CD14-positive monocyte (primary cell): Measurements from ENCODE around the gene OR2T11. TPM values are rescaled to one million over a fixed set of nuclear protein-coding genes. Genes with fewer than 3 reads are reported as not detected.

Experiments
- DNase-seq, 3 donors: peaks; one replicate each; pipeline ENCODE4 v3.0.0-alpha.2; 2011 to 2022
- H2AFZ ChIP-seq: 2 replicates; pipeline ENCODE4 v1.6.0; 2012; ENCODE audit warnings: mild to moderate bottlenecking, low read depth, low read length, inconsistent platforms; ENCODE audit not compliant: insufficient read depth, poor library complexity, severe bottlenecking
- H3K27ac ChIP-seq, 2 donors: 1 replicate in 1 of 2; 2 replicates in 1 of 2; pipeline ENCODE4 v1.5.1; 2012 to 2013; ENCODE audit warnings: low read length in 2 of 2, control low read depth in 1 of 2, inconsistent platforms in 1 of 2, low read depth in 1 of 2, mild to moderate bottlenecking in 1 of 2
- H3K27me3 ChIP-seq, 2 donors: one replicate each; pipeline versions ENCODE4 v1.6.0 to v1.6.1; 2011 to 2013; ENCODE audit warnings: low read length in 2 of 2; ENCODE audit not compliant: control insufficient read depth in 2 of 2, insufficient read depth in 2 of 2
- H3K36me3 ChIP-seq, 2 donors: replicated peaks in 1 of 2; 1 replicate in 1 of 2; 2 replicates in 1 of 2; pipeline versions ENCODE4 v1.5.1 to v1.6.1; 2012 to 2013; ENCODE audit warnings: low read length in 2 of 2, control low read depth in 1 of 2, inconsistent platforms in 1 of 2, mild to moderate bottlenecking in 1 of 2; ENCODE audit not compliant: insufficient read depth in 2 of 2, control insufficient read depth in 1 of 2
- H3K4me1 ChIP-seq, 2 donors: 1 replicate in 1 of 2; 2 replicates in 1 of 2; pipeline versions ENCODE4 v1.5.1 to v1.6.1; 2012 to 2013; ENCODE audit warnings: low read length in 2 of 2, control low read depth in 1 of 2, inconsistent platforms in 1 of 2, mild to moderate bottlenecking in 1 of 2, moderate library complexity in 1 of 2; ENCODE audit not compliant: insufficient read depth in 2 of 2, control insufficient read depth in 1 of 2
- H3K4me2 ChIP-seq: replicated peaks from 2 replicates; pipeline ENCODE3; 2012; ENCODE audit warnings: low read length, moderate library complexity, mild to moderate bottlenecking; ENCODE audit not compliant: poor library complexity, severe bottlenecking; ENCODE audit errors: extremely low read depth
- H3K4me3 ChIP-seq, 3 experiments: fragments of 200-600 bp in 1 of 3; sonication (generic) in 1 of 3; replicated peaks in 1 of 3; 1 replicate in 2 of 3; 2 replicates in 1 of 3; pipeline ENCODE4 v1.5.1; 2011 to 2013; ENCODE audit warnings: low read length in 3 of 3, mild to moderate bottlenecking in 3 of 3, control low read depth in 2 of 3, low read depth in 2 of 3, inconsistent platforms in 1 of 3, moderate library complexity in 1 of 3
- H3K79me2 ChIP-seq: 2 replicates; pipeline ENCODE4 v1.6.0; 2012; ENCODE audit warnings: mild to moderate bottlenecking, control low read depth, inconsistent platforms, low read length, moderate library complexity; ENCODE audit not compliant: insufficient read depth
- H3K9ac ChIP-seq: 2 replicates; pipeline ENCODE4 v1.6.0; 2017; ENCODE audit warnings: low read length, mild to moderate bottlenecking; ENCODE audit not compliant: insufficient read depth, poor library complexity, severe bottlenecking
- H3K9me3 ChIP-seq, 2 donors: replicated peaks in 1 of 2; 1 replicate in 1 of 2; 2 replicates in 1 of 2; pipeline versions ENCODE4 v1.5.1 to v1.6.1; 2012 to 2013; ENCODE audit warnings: low read length in 2 of 2, control low read depth in 1 of 2; ENCODE audit not compliant: control insufficient read depth in 1 of 2, insufficient read depth in 1 of 2
- H4K20me1 ChIP-seq: 2 replicates; pipeline ENCODE4 v1.6.0; 2012; ENCODE audit warnings: mild to moderate bottlenecking, low read length, control low read depth, moderate library complexity; ENCODE audit not compliant: insufficient read depth
- H3K27ac Mint-ChIP-seq, 7 donors: one replicate each; pipeline ENCODE4 v1.8.0; 2020; ENCODE audit warnings: mild to moderate bottlenecking in 7 of 7, mixed read lengths in 7 of 7, moderate library complexity in 6 of 7, inconsistent platforms in 2 of 7
- H3K27me3 Mint-ChIP-seq, 3 donors: one replicate each; pipeline ENCODE4 v1.8.0; 2021 to 2022; ENCODE audit warnings: low read depth in 3 of 3, mild to moderate bottlenecking in 3 of 3, mixed read lengths in 3 of 3, moderate library complexity in 3 of 3, inconsistent platforms in 1 of 3
- H3K36me3 Mint-ChIP-seq, 2 donors: one replicate each; pipeline ENCODE4 v1.8.0; 2020; ENCODE audit warnings: mixed read lengths in 2 of 2, inconsistent platforms in 1 of 2, mild to moderate bottlenecking in 1 of 2
- H3K4me1 Mint-ChIP-seq: one replicate; pipeline ENCODE4 v1.8.0; 2020; ENCODE audit warnings: mild to moderate bottlenecking, mixed read lengths
- H3K4me3 Mint-ChIP-seq, 2 donors: one replicate each; pipeline ENCODE4 v1.8.0; 2020; ENCODE audit warnings: mild to moderate bottlenecking in 2 of 2, mixed read lengths in 2 of 2, moderate library complexity in 1 of 2
- H3K9me3 Mint-ChIP-seq, 7 donors: one replicate each; pipeline ENCODE4 v1.8.0; 2020 to 2022; ENCODE audit warnings: mixed read lengths in 7 of 7, mild to moderate bottlenecking in 6 of 7, moderate library complexity in 6 of 7, inconsistent platforms in 2 of 7
- WGBS: methylation state at CpG from one replicate; pipeline ENCODE4 v1.1.5; 2013; ENCODE audit warnings: missing lambda C conversion rate; ENCODE audit not compliant: insufficient coverage; 5-methylcytosine and 5-hydroxymethylcytosine counted together
- intact Hi-C, 2 donors: fragments of 100-400 bp; cut with micrococcal nuclease; formaldehyde crosslinking; loops; one replicate each; pipeline versions ENCODE4 v1.15.0 to v1.15.1; 2023
- polyA plus RNA-seq, 3 donors: library from polyadenylated mRNA; depleted of rRNA in 1 of 3; unstranded in 2 of 3; stranded (reverse) in 1 of 3; fragments of 300-500 nt in 2 of 3; fragments of >200 nt in 1 of 3; fragmentation: Illumina TruSeq in 2 of 3; gene quantifications; 1 replicate in 2 of 3; 2 replicates in 1 of 3; pipeline ENCODE4 v1.2.3, GENCODE V29; 2012 to 2021
- TF ChIP-seq, protein P1 (sequence below): fragments of 200-600 bp; IDR thresholded peaks from one replicate; pipeline ENCODE4 v1.8.0; 2022; ENCODE audit warnings: antibody characterized with exemption, mild to moderate bottlenecking

The OR2T11 gene
- polyA plus RNA-seq, 3 donors, result not detected

GRCh38 chr1:248618119-248618518 lies 16.8 kb downstream of the OR2T11 start:
- Mint-ChIP-seq H3K4me1 (no peaks in the 10 kb centered on the region), H3K27ac (no peak overlapping the region)

GRCh38 chr1:248613742-248614141 lies 21.1 kb downstream of the OR2T11 start:
- Histone ChIP-seq H3K27me3 (no peaks in the 10 kb centered on the region), H3K4me2 (no peak overlapping the region), H4K20me1 (no peaks in the 10 kb centered on the region), H3K4me1 (no peaks in the 10 kb centered on the region), H3K79me2 (no peaks in the 10 kb centered on the region), H3K9ac (no peak overlapping the region), H3K36me3 (no peaks in the 10 kb centered on the region), H2AFZ (no peak overlapping the region), H3K4me3 (no peak overlapping the region), H3K9me3 (no peaks in the 10 kb centered on the region), H3K27ac (no peak overlapping the region)
- no peak overlapping the region for H3K27ac Mint-ChIP-seq
- TF ChIP-seq, protein P1, sequence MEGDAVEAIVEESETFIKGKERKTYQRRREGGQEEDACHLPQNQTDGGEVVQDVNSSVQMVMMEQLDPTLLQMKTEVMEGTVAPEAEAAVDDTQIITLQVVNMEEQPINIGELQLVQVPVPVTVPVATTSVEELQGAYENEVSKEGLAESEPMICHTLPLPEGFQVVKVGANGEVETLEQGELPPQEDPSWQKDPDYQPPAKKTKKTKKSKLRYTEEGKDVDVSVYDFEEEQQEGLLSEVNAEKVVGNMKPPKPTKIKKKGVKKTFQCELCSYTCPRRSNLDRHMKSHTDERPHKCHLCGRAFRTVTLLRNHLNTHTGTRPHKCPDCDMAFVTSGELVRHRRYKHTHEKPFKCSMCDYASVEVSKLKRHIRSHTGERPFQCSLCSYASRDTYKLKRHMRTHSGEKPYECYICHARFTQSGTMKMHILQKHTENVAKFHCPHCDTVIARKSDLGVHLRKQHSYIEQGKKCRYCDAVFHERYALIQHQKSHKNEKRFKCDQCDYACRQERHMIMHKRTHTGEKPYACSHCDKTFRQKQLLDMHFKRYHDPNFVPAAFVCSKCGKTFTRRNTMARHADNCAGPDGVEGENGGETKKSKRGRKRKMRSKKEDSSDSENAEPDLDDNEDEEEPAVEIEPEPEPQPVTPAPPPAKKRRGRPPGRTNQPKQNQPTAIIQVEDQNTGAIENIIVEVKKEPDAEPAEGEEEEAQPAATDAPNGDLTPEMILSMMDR, result no peak
- H3K9me3 Mint-ChIP-seq, result no peaks in the 10 kb centered on the region
- H3K4me3 Mint-ChIP-seq, result no peak overlapping the region
- DNase-seq, result no peak
- intact Hi-C loops, result no loop called here
- H3K4me1 Mint-ChIP-seq, result peaks cover 2% of the 10 kb centered on the region
- H3K36me3 Mint-ChIP-seq, result no peaks in the 10 kb centered on the region
- peaks cover 0 to 4% (median 1%) of the 10 kb centered on the region in 3 donors for H3K27me3 Mint-ChIP-seq
- 100% methylated on average over 1 of the region's 1 CpG for WGBS

More at GRCh38 chr1:248618119-248618518, 16.8 kb downstream of the OR2T11 start:
- H4K20me1 ChIP-seq, result no peaks in the 10 kb centered on the region
- H3K27me3 Mint-ChIP-seq, result peaks cover 0 to 4% (median 0%) of the 10 kb centered on the region in 3 donors
- no peak overlapping the region for H3K4me3 Mint-ChIP-seq
- no peaks in the 10 kb centered on the region for H3K36me3 Mint-ChIP-seq
- intact Hi-C loops, result no loop called here
- no peak overlapping the region for H3K4me3 ChIP-seq
- H3K27ac ChIP-seq, result no peak overlapping the region
- H3K27me3 ChIP-seq, result no peaks in the 10 kb centered on the region
- no peaks in the 10 kb centered on the region for H3K9me3 Mint-ChIP-seq
- H3K9ac ChIP-seq, result no peak overlapping the region
- no peak overlapping the region for H2AFZ ChIP-seq
- H3K9me3 ChIP-seq, result no peaks in the 10 kb centered on the region
- H3K4me2 ChIP-seq, result no peak overlapping the region
- no peak for DNase-seq
- H3K4me1 ChIP-seq, result no peaks in the 10 kb centered on the region
- WGBS, result 100% methylated on average over 3 of the region's 7 CpGs
- TF ChIP-seq, protein P1, result no peak
- no peaks in the 10 kb centered on the region for H3K79me2 ChIP-seq
- no peaks in the 10 kb centered on the region for H3K36me3 ChIP-seq
